HG03378 (cell line): ENCODE results near the gene CARD10.
"Not testable (repeated sequence)": the region's sequence is repeated elsewhere in the genome, so short reads cannot be mapped to it uniquely, and the experiment has no call there.

Source experiments
- ATAC-seq: cut with Tn5 transposase; IDR thresholded peaks from one replicate; pipeline ENCODE4 v1.9.1; 2021; ENCODE audit warnings: mild to moderate bottlenecking, moderate library complexity; ENCODE audit not compliant: unreplicated experiment

CARD10 gene

DNA sequence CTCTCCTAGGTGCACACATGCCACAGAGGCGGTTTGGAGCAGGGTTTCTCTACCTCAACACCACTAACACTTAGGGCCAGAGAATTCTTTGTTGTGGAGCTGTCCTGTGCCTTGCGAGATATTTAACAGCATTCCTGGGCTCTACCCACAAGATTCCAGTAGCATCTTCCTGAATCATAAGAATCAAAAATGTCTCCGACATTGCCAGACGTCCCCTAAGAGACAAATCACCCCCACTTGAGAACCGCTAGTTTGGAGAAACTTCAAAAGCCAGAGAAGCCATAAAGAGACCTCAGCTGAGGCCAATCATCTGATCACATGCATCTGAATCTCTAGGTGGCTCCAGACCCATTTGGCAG, 49.1 kb downstream of the CARD10 start:
- ATAC-seq: no peak

DNA sequence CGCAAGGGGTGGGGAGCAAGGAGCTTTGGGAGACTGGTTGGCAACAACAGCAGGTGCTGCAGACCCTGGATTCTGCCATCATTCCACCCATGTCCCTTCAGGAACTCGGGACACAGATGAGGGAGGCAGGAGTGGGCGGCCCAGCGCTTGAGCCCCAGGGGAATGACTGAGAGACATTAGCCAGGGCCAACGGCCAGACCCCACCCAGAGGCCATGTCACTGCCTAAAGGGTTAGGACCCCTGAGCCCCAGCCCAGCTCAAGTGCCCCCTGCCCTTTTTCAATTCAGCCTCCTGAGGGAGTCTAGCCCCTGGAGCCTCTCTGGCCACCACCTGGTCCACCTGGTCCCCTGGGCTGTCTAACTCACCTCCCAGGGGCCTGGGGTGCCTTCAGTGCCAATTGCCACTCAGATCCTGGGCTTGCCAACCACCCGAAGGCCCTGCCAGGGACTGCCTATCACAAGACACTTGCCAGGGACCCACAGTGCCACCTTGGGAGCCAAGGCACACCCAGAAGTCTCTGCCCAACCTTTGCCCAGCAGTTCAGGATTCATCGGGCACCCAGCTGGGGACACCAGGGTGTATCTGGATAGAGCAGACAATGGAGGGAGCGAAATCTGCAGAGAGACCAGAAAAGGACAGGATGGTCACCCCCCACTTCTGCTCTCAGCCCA, 49.7 kb downstream of the CARD10 start:
- no peak for ATAC-seq

DNA sequence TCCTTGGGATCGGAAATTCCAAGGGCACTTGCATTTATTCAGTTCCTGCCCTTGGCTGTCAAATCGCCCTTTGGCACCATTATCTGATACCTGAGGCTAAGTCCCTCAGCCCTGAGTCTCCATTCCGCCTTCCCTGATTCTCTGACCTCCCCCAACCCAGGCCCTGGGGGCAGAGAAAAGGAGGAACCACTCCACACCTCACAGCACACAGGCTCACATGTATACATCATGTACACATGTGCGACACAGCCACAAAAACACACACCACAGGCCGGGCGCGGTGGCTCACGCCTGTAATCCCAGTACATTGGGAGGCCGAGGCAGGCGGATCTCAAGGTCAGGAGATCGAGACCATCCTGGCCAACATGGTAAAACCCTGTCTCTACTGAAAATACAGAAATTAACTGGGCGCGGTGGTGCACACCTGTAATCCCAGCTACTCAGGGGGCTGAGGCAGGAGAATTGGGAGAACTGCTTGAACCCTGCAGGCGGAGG, 51.0 kb downstream of the CARD10 start:
- not testable (repeated sequence) for ATAC-seq

DNA sequence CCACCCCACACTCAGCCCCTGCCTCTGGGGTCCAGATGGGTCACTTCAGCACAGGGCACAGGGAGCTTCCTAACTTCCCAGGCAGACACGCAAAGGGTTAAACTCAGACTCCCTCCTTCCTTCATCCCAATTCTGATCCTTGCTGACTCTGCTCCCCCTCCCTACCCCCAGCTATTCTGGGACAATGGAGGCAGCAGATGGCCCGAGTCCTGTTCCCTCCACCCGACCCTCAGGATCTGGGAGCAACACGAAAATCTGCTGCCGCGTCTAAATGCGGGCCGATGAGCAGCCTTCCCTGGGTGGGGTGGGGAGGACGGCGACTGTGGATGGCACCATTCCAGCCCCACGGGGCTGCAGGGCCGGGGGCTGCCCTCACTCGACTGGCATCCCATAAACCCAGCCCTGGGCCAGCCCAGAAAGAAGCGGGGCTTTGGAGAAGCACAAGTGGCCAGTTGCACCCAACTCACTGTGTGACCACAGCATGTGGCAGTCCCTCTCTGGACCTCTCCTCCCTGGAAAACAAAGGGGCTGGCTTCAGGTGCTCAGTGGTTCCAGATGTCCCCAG, 51.7 kb downstream of the CARD10 start:
- ATAC-seq: no peak

DNA sequence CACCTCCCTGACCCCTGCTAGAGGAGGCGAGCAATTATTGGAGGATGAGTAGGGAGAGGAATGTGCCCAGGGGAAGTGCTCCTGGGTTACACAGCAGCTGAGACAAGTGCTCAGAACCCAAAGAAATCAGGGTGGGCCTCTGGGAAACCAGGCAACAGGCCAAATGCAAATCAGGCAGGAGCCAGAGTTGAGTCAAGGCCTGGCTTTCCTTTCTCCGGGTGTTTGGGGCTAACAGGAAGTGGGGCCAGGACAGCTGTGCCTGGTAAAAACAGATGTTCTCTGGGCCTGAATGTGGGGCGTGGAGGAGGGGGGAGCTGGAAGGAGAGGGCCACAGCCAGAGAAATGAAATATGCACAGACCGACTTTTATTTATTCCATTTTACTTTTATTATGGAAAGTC, 55.0 kb downstream of the CARD10 start:
- ATAC-seq: no peak

DNA sequence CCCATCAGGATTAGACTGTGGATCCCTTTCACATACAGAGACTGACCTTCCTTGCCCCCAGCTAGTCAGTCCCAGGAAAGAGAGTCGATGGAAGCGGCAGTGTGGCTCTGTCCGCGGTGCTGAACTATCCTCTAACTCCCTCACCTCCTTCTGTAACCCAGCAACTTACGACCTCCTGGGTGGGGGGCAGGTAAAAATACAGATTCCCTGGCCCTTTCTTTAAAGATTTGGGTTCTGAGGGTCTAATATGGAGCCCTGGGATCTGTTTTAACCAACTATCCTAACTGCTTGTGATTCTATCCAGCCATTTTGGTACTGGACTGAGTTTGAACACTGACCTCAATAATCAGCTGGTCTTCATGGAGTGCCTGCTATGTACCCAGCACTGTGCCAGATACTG, 56.2 kb downstream of the CARD10 start:
- no peak for ATAC-seq

DNA sequence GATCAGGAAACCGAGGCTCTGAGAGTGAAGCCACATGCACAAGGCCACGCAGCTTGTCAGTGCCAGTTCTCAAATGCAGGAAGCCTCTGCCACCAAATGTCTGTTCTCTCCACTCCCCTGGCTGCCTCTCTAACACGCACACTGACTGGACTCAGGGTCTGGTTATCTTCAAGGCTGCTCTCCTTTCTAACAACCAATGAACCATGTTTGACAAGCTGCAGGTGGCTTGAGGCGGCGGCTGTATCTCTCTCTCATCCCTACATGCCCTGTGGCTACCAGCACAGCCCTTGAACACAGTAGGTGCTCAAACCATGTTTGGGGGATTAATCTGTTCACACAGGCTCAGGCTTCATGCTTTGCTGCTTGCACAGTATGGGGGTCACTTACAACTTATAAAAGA, 56.8 kb downstream of the CARD10 start:
- ATAC-seq: no peak

DNA sequence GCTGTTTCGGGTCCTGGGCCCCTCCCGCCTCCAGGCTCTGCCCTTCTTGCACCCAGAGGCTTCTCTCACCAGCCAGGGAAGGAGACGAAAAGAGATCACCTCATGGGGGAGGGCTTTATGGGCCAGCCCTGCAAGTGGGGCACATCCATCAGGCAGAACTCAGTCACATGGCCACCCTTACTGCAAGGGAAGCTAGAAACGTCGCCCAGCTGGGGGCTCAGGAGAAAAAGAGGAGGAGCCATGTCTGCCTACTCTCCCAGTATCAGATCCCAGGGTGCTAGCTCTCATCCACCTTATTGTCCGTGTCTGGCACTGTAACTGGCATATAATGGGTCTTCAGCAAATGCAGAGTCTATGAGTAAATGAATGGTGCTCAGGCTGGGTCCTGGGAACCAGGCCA, 57.3 kb downstream of the CARD10 start:
- no peak for ATAC-seq

DNA sequence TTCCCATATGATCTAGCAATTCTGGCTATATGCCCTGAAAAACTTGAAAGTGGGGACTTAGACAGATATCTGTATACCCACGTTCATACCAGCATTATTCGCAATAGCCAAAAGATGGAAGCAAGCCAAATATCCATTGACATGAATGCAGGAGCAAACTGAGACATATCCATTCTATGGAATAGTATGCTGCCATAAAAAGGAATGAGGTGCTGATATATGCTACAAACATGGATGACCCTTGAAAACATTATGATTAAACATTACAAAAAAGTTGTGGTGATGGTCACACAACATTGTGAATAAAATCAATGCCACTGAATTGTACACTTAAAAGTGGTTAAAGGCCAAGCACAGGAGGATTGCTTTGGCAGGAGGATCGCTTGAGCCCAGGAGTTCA, 58.5 kb downstream of the CARD10 start:
- ATAC-seq: no peak

DNA sequence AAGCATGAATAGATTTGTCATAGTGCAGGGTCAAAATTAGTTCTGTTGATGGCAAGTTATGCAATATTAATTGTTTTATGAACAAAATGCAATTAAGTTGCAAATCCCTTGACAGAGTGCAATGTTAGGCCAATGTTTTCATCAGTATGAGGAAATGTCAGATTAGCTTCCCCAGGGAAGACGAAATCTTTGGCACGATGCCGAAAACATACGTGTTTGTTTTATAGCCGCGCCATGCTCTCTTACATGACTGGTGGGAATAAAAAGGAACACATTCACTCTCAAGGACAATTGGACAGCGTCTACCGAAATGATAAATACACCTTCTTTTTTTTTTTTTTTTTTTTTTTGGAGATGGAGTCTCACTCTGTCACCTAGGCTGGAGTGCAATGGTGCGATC, 60.0 kb downstream of the CARD10 start:
- no peak for ATAC-seq

DNA sequence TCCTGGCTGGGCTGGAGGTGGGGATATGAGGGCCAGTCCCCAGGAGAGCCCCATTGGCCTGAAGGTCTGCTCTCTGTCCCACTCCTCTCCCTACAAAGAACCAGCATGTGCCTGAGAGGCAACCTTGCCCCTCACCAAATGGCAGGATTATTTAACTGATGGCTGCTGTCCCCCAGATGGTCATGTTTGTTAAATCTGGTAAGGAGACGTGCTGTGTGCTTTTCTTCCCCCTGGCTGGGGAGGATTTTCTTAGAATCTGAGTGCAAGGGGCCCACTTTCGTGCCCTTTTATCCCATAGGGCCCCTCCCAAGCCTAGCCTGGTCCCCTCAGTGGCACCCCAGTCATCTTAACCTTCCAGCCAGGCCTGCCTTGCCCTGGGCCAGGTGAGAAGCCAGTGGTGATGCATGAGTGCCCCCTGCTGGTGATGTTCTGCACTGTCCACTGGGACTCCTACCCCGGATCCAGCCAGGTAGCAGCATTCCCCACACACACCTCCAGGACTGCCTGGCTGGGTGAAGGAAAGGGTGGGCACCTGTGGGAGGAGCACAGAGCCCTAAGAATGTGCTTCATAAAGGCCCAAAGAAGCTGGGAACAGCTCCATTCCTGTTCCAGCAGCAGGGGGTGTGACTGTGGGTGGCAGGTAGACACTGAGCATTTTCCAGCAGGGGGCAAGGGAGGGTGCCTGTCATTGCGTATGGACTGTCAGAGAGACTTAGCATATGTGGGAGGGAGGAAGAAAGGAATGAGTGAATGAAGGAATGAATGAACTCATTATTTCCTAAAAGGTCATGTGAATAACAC, 61.9 kb downstream of the CARD10 start:
- ATAC-seq: no peak

DNA sequence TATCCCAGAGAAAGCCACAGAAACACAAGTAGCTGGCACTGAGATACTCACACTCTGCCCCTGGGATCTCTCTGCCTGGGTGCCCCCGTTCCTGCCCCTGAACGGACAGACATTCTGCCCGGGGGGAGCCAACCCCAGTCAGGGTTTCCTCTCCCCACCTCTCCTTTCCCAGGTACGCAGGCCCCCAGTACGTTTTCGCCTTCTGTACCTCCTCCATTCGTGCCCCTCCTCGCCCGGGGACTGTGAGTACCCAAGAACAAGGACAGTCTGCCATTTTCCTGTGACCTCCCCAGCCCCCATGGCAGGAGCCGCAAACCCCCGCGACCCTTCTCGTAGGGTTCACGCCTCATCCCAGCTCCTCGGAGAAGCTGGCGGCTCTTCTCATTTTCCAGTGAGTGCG, 62.9 kb downstream of the CARD10 start:
- ATAC-seq: no peak

DNA sequence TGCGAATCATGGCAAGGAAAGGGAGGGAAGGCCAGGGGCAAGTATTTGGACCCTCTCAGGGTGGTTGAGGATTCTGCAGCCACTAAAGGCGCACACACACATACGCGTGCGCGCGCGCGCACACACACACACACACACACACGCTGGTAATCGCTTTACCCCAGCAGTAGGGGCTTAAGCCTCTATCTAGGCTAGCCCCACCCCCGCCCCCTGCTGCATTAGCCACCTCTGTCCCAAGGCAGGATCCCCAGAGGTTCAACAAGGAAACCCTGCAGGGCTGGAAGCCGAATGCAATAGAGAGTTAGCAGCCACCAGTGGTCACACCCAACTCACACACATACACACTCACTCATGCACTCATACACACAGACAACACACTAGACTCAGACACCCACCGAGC, 63.3 kb downstream of the CARD10 start:
- ATAC-seq: no peak

DNA sequence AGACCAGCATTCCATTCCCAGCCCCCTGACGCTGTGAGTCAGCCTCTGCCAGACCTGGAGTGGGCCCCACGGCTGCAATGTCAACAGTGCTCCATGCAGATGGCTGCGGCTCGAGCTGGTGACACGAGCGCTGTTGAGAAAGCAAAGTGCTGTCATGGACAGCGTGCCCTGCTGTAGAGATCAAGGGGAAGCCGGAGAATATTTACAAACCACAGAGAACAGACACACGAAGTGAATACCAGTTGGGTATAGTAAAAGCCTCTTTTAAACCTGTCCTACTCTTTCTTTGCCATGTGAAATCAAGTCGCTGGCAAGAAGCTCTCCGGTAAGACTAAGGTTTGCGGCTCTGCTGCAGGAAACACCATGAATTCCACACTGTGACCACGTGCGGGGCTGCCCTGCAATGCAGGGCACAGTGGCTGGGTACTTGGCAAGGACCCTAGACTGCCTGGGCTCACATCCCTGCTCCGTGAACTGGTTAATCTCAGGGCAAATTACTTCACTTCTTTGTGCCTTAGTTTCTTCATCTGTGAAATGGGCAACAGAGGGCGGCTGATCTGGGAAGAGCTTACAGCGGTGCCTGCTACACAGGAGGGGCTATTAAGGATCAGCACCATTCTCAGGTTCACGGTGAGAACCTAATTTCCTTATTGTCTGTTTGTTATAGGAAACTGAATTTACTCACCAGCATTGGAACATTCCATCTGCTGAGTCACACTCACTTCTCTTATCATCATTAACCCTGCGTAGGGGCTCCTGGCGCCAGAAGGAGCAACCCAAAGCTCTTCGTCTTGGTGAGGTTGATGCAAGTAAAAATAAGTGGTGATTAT, 64.1 kb downstream of the CARD10 start:
- no peak for ATAC-seq

DNA sequence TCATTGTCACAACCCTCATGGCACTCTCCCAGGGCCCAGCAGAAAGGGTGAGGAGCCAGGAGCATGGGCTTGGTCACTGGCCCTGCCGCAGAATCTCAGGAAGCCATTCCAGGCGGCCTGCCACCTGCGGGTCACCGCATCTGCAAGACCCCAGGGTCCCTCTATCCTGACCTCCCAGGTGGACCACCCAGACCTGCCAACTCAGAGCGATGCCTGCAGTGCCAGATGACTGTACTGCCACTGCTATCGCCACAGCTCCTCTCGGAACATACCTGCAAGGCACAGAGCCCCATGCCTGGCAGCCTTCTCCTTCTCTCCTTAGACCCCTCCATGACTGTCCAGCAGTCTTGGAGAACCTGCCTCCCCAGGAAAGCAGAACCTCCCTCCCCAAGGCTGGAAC, 65.5 kb downstream of the CARD10 start:
- no peak for ATAC-seq

DNA sequence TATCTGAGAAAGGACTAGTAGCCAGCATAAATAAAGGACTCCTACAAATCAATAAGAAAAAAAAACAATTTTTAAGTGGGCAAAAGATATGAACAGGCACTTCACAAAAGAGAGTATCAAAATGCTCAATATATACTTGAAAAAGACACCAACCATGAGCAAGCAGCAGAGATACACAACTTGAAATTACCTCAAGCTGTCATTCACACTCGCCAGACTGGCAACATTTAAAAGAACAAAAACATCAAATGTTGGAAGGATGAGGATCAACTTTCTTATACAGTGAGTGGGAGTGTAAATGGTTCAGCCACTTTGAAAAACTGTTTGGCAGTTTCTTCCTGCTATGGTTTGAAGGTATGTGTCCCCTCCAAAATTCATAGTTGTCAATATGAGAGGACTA, 68.0 kb downstream of the CARD10 start:
- no peak for ATAC-seq

DNA sequence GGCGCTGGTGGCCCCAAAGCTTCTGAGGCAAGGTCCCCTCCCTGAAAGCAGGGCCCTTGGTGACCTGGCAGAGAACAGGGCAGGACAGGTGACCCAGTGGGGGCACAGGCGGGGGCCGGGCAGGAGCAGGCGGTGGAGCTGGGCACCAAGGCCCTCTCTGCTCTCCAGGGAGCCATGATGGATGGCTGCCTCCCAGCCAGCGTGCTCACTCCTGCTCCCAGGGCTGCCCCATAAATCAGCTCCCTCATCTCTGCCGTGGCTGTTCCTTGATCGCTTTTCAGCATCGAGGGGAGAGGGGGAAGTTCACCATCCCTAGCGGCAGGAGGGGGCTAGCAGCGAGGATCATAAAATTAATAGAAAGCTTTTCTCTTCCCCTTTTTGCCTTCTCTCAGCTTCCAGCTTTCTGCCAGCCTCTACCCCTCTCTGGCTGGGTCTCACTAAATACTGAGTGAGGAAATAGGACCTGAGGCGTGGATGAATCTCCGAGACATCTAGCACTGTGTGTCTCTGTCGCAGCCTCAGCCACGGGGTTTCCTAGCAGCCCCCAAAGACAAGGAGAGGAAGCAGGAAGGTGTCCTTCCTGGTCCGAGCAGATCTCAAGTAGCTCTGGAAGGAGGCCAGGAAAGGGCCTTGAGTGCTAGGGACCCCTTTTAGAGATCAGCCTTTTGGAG, 69.7 kb downstream of the CARD10 start:
- ATAC-seq: no peak

DNA sequence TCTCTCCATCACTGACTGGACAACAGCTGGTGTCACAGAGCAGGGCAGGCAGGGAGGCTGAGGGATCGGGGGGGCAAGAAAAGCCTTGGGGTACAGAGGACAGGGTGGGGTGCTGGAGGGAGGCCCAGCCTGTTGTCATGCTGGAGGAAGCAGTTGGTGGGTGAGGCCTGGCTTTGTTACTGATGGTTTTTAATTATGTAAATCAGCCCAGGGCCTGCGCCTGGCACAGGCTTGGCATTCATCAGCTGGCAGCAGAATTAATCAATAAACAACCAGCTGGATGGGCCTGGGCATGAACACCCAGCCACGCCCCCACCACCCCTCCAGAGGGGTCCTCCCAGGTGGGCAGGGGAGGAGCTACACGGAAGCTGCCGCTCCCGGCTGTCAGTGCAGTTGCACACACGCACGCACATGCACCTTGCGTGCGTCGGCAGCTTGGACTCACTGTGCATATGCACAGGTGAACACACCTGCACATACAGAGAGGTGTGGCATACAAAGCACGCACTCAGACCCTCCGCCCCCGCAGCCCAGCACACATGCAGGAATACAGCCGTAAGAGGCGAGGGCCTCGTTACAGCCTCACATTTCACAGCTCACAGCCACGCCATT, 70.6 kb downstream of the CARD10 start:
- ATAC-seq: no peak

DNA sequence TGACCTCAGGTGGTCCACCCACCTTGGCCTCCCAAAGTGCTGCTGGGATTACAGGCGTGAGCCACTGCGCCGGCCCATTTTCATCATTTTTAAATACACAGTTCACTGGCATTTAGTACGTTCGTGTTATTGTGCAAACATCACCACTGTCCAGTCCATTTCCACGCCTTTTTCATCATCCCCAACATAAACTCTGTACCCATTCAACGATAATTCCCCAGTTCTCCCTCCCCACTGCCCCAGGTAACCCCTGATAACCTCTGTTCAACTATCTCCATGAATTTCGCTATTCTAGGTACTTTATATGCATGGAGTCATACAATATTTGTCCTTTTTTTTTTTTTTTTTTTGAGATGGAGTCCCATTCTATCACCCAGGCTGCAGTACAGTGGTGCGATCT, 73.7 kb downstream of the CARD10 start:
- ATAC-seq: no peak

DNA sequence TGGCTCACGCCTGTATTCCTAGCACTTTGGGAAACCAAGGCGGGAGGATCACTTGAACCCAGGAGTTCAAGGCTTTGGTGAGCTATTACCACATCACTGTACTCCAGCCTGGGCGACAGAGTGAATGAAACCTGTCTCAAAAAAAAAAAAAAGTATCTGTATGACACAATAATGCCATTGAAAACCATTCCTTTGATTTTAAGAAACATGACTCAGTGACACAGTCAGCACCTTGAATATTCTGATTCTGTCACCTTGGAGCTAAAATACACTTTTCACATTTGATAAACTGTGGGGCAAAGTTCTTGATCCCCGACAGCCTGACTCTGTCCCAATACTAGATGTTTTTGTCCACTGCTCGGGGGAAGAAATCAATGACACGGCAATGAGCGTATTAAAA, 75.2 kb downstream of the CARD10 start:
- ATAC-seq: no peak
